ENCODE measurements around the gene BUD13.

BUD13 gene

GRCh38 chr11:116800610-116801009 lies 27.8 kb upstream of the BUD13 start:
- no peak overlapping the region for H3K4me3 ChIP-seq (ENCODE audit: low read length)
- TF ChIP-seq, protein P1, sequence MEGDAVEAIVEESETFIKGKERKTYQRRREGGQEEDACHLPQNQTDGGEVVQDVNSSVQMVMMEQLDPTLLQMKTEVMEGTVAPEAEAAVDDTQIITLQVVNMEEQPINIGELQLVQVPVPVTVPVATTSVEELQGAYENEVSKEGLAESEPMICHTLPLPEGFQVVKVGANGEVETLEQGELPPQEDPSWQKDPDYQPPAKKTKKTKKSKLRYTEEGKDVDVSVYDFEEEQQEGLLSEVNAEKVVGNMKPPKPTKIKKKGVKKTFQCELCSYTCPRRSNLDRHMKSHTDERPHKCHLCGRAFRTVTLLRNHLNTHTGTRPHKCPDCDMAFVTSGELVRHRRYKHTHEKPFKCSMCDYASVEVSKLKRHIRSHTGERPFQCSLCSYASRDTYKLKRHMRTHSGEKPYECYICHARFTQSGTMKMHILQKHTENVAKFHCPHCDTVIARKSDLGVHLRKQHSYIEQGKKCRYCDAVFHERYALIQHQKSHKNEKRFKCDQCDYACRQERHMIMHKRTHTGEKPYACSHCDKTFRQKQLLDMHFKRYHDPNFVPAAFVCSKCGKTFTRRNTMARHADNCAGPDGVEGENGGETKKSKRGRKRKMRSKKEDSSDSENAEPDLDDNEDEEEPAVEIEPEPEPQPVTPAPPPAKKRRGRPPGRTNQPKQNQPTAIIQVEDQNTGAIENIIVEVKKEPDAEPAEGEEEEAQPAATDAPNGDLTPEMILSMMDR (conservative IDR thresholded peaks at IDR 0.05; ENCODE audit: low read length): no peak
- DNase-seq (ENCODE audit: low read depth): no peak

GRCh38 chr11:116798368-116798767 lies 25.6 kb upstream of the BUD13 start:
- TF ChIP-seq, protein P1 (conservative IDR thresholded peaks at IDR 0.05; ENCODE audit: low read length): no peak
- DNase-seq (ENCODE audit: low read depth): no peak
- H3K4me3 ChIP-seq (ENCODE audit: low read length): no peak overlapping the region

DNA sequence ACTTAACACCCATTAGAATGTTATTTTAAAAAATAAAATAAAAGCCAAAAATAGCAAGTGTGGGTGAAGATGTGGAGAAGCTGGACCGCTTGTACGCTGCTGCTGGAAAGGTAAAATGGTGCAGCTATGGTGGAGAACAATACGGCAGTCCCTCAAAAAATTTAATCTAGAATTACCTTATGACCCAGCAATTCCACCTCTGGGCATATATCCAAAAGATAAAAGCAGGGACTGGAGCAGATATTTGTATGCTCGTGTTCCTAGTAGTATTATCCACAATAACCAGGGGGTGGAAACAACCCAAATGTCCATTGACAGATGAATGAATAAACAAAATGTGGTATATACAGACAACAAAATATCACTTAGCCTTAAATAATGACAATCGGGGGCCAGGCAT lies 25.0 kb upstream of the BUD13 start:
- no peak overlapping the region for H3K4me3 ChIP-seq (ENCODE audit: low read length)
- no peak for DNase-seq (ENCODE audit: low read depth)
- TF ChIP-seq, protein P1 (conservative IDR thresholded peaks at IDR 0.05; ENCODE audit: low read length): no peak

DNA sequence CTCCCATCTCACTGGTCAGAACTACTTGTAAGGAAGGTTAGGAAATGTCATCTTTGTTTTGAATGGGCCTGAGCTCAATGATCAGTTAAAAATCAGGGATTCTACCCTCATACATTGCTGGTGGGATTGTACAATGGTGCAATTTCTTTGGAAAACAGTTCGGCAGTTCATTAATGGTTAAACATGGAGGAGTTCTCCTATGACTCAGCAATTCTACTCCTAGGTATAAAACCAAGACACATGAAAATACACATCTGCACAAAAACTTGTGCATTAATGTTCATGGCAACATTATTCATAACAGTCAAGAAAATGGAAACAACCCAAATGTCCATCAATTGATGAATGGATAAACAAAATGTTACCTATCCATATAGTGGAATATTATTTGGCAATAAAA lies 23.8 kb upstream of the BUD13 start:
- no peak overlapping the region for H3K4me3 ChIP-seq (ENCODE audit: low read length)
- no peak for DNase-seq (ENCODE audit: low read depth)
- TF ChIP-seq, protein P1 (conservative IDR thresholded peaks at IDR 0.05; ENCODE audit: low read length): no peak

- H3K4me3 ChIP-seq (ENCODE audit: low read length): no peak overlapping the region
- peak; percentile 17 for DNase-seq (ENCODE audit: low read depth)
- TF ChIP-seq, protein P1 (conservative IDR thresholded peaks at IDR 0.05; ENCODE audit: low read length): no peak
Observed at GRCh38 chr11:116794851-116795250, 22.1 kb upstream of the BUD13 start.

DNA sequence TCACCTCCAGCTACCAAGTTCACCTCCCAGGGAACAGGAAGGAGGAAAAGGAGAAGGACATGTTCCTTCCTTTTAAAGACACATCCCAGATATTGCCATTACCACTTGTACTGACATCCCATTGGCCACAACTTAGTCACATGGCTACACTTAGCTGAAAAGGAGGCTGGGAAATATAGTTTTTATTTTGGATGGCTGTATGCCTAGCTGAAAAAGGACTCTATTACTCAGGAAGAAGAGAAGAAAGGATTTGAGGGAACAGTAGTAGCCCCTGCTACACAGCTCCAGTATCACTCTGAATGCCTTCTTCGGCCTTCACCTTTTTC lies 20.9 kb upstream of the BUD13 start:
- TF ChIP-seq, protein P1 (conservative IDR thresholded peaks at IDR 0.05; ENCODE audit: low read length): no peak
- no peak overlapping the region for H3K4me3 ChIP-seq (ENCODE audit: low read length)
- no peak for DNase-seq (ENCODE audit: low read depth)

GRCh38 chr11:116792869-116793771 lies 20.3 kb upstream of the BUD13 start:
- no peak overlapping the region for H3K4me3 ChIP-seq (ENCODE audit: low read length)
- TF ChIP-seq, protein P1 (conservative IDR thresholded peaks at IDR 0.05; ENCODE audit: low read length): no peak
- DNase-seq (ENCODE audit: low read depth): peak; percentile 77
